Keratinocyte (primary cell): ENCODE data around the gene COL1A2. TPM values are rescaled to one million over a fixed set of nuclear protein-coding genes. Genes with fewer than 3 reads are reported as not detected.

Source experiments
- DNase-seq: peaks from one replicate; pipeline ENCODE4 v3.0.0-alpha.2; 2011; ENCODE audit warnings: low read depth, missing footprints, low spot score
- FAIRE-seq: peaks from 2 replicates; lab custom pipeline; 2011; peaks lifted over from hg19 to GRCh38; lab: Jason Lieb, UNC
- H2AFZ ChIP-seq: 2 replicates; pipeline ENCODE4 v1.6.0; 2012; ENCODE audit warnings: low read length, control low read depth, inconsistent platforms; ENCODE audit not compliant: control insufficient read depth
- H3K27ac ChIP-seq: 2 replicates; pipeline ENCODE4 v1.5.1; 2011; ENCODE audit warnings: low read length; ENCODE audit not compliant: control insufficient read depth, insufficient read depth
- H3K27me3 ChIP-seq: 3 replicates; pipeline ENCODE4 v1.6.0; 2011; ENCODE audit warnings: low read length; ENCODE audit not compliant: control insufficient read depth, insufficient read depth; ENCODE audit errors: extremely low read depth
- H3K36me3 ChIP-seq, 2 experiments: 2 replicates in 1 of 2; 3 replicates in 1 of 2; pipeline ENCODE4 v1.5.1; 2011; ENCODE audit warnings: low read length in 2 of 2, mild to moderate bottlenecking in 1 of 2; ENCODE audit not compliant: control insufficient read depth in 2 of 2, insufficient read depth in 2 of 2; ENCODE audit errors: extremely low read depth in 1 of 2
- H3K4me1 ChIP-seq: 3 replicates; pipeline ENCODE4 v1.5.1; 2011; ENCODE audit warnings: low read length; ENCODE audit not compliant: control insufficient read depth, insufficient read depth; ENCODE audit errors: extremely low read depth
- H3K4me2 ChIP-seq: 3 replicates; pipeline ENCODE4 v1.6.0; 2011; ENCODE audit warnings: low read depth, low read length; ENCODE audit not compliant: control insufficient read depth, insufficient read depth; ENCODE audit errors: extremely low read depth
- H3K4me3 ChIP-seq, 3 experiments: fragments of 200-600 bp in 1 of 3; sonication (generic) in 1 of 3; 2 replicates in 2 of 3; 3 replicates in 1 of 3; pipeline ENCODE4 v1.5.1; 2011 to 2016; ENCODE audit warnings: low read length in 3 of 3, mild to moderate bottlenecking in 3 of 3, control low read depth in 2 of 3, inconsistent platforms in 1 of 3, low read depth in 1 of 3, mixed read lengths in 1 of 3, mixed run types in 1 of 3, moderate library complexity in 1 of 3; ENCODE audit not compliant: control insufficient read depth in 2 of 3, insufficient read depth in 2 of 3; ENCODE audit errors: extremely low read depth in 1 of 3
- H3K79me2 ChIP-seq: 2 replicates; pipeline ENCODE4 v1.6.0; 2012; ENCODE audit warnings: low read length; ENCODE audit not compliant: control insufficient read depth, insufficient read depth
- H3K9ac ChIP-seq: 3 replicates; pipeline ENCODE4 v1.6.0; 2011; ENCODE audit warnings: low read length; ENCODE audit not compliant: control insufficient read depth, insufficient read depth; ENCODE audit errors: extremely low read depth
- H3K9me1 ChIP-seq: 3 replicates; pipeline ENCODE4 v1.6.0; 2011; ENCODE audit warnings: low read length; ENCODE audit not compliant: control insufficient read depth, insufficient read depth; ENCODE audit errors: extremely low read depth
- H3K9me3 ChIP-seq: 2 replicates; pipeline ENCODE4 v1.5.1; 2012; ENCODE audit warnings: low read depth, low read length; ENCODE audit not compliant: control insufficient read depth
- H4K20me1 ChIP-seq: 3 replicates; pipeline ENCODE4 v1.6.0; 2011; ENCODE audit warnings: low read length; ENCODE audit not compliant: control insufficient read depth, insufficient read depth; ENCODE audit errors: extremely low read depth
- EZH2 ChIP-seq: IDR thresholded peaks from one replicate; pipeline ENCODE4 v1.6.1; 2012; ENCODE audit warnings: inconsistent platforms, mild to moderate bottlenecking, low read length, moderate library complexity
- dilution Hi-C: fragments of 300-500 bp; cut with MboI; formaldehyde crosslinking; loops from one replicate; pipeline ENCODE4 v1.7.0; 2020; ENCODE audit warnings: low sequenced_read_pairs; ENCODE audit not compliant: extremely low pct_ligation_motif_present
- polyA plus RNA-seq, 5 experiments: library from polyadenylated mRNA; depleted of rRNA in 3 of 5; stranded (reverse) in 3 of 5; stranded (forward) in 1 of 5; unstranded in 1 of 5; fragments of >200 nt; gene quantifications; 1 replicate in 1 of 5; 2 replicates in 3 of 5; 3 replicates in 1 of 5; pipeline versions ENCODE4 v1.2.1 to v1.2.3, GENCODE V29; 2011 to 2012; ENCODE audit warnings: missing spikeins in 2 of 5, low read depth in 1 of 5, low replicate concordance in 1 of 5
- TF ChIP-seq, protein P1 (sequence below), 3 experiments: IDR thresholded peaks in 1 of 3; conservative IDR thresholded peaks in 1 of 3; optimal IDR thresholded peaks in 1 of 3; 2 replicates in 2 of 3; 3 replicates in 1 of 3; pipeline versions ENCODE3 to v1.5.1; 2011; ENCODE audit warnings: low read length in 3 of 3, mild to moderate bottlenecking in 3 of 3, moderate library complexity in 2 of 3, control low read depth in 1 of 3, inconsistent platforms in 1 of 3; ENCODE audit not compliant: insufficient read depth in 2 of 3; ENCODE audit errors: extremely low read depth in 1 of 3

The COL1A2 gene
- polyA plus RNA-seq, 1 donor (not counting 4 experiments of a cell fraction or from before 2014, with no cell fraction given) = 0.13 TPM

DNA sequence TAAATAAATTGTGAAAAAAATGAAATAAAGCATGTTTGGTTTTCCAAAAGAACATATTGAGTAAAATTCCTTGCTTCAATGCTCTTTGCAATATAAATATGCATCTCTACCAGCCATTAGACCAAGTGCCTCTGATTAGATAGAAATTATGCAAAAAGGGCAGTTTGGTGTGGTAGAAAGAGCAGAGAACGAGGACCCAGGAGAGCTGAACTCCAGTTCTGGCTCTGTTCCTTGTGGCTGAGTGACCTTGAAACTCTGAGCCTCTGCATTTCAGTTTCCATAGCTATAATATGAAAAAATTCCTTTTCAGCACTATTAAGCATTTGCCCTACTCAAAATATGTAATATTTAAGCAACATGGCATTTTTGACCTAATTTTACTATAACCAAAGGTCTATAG lies 36.5 kb downstream of the COL1A2 start:
- dilution Hi-C loops = loop anchor here (25.0 kb wide), 1 partner anchor 144 kb away; no protein-coding TSS in a partner anchor
- H4K20me1 ChIP-seq = no peaks in the 10 kb centered on the region
- no peak for TF ChIP-seq EZH2
- TF ChIP-seq, protein P1, sequence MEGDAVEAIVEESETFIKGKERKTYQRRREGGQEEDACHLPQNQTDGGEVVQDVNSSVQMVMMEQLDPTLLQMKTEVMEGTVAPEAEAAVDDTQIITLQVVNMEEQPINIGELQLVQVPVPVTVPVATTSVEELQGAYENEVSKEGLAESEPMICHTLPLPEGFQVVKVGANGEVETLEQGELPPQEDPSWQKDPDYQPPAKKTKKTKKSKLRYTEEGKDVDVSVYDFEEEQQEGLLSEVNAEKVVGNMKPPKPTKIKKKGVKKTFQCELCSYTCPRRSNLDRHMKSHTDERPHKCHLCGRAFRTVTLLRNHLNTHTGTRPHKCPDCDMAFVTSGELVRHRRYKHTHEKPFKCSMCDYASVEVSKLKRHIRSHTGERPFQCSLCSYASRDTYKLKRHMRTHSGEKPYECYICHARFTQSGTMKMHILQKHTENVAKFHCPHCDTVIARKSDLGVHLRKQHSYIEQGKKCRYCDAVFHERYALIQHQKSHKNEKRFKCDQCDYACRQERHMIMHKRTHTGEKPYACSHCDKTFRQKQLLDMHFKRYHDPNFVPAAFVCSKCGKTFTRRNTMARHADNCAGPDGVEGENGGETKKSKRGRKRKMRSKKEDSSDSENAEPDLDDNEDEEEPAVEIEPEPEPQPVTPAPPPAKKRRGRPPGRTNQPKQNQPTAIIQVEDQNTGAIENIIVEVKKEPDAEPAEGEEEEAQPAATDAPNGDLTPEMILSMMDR (optimal IDR thresholded peaks at IDR 0.05 in 1 of 3, IDR thresholded peaks at IDR 0.05 in 1 of 3, conservative IDR thresholded peaks at IDR 0.05 in 1 of 3; ENCODE audit: extremely low read depth in 1 of 3, insufficient read depth in 2 of 3, low read length in 3 of 3) = no peak

DNA sequence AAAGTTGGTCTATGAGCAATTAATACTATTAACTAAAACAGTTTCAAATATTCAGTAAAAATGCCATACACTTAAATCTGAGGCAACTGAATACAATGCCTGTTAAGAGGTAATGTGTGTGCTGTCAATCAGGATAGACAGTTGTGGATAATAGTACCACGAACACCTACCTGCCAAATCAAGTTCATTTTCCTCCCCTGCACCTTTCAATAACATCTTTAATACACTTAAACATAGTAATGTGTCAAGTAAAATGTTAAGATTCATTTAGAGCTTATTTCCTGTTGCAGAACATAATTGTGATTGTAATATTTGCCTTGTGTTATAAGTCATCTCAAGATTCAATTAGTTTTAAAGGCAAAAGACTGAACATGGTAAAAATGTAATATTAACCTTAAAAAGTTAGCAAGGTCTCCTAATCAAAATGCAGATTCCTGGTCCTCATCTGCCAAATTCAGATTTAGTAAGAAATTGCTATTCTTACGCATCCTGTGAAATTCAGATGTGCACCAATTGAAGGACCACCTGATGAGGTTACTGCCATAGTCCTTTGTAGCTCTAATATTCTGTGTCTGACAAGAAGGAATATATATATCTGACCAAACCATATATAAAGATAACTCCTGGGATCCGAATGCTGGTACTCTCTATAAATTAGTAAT lies 37.1 kb downstream of the COL1A2 start:
- Histone ChIP-seq H3K27me3 (no peaks in the 10 kb centered on the region), H3K4me2 (no peak overlapping the region), H4K20me1 (no peaks in the 10 kb centered on the region), H3K79me2 (no peaks in the 10 kb centered on the region), H3K4me3 (no peak overlapping the region), H3K9me1 (no peaks in the 10 kb centered on the region), H3K9me3 (no peaks in the 10 kb centered on the region), H3K27ac (no peak overlapping the region), H3K4me1 (no peaks in the 10 kb centered on the region), H3K9ac (no peak overlapping the region), H3K36me3 (no peaks in the 10 kb centered on the region), H2AFZ (no peak overlapping the region)
- dilution Hi-C loops = loop anchor here (25.0 kb wide), 1 partner anchor 144 kb away; no protein-coding TSS in a partner anchor
- DNase-seq (no peak), FAIRE-seq (no peak)
- no peak for TF ChIP-seq EZH2
- TF ChIP-seq, protein P1 (optimal IDR thresholded peaks at IDR 0.05 in 1 of 3, IDR thresholded peaks at IDR 0.05 in 1 of 3, conservative IDR thresholded peaks at IDR 0.05 in 1 of 3; ENCODE audit: extremely low read depth in 1 of 3, insufficient read depth in 2 of 3, low read length in 3 of 3) = no peak

More for the DNA sequence above, 36.5 kb downstream of the COL1A2 start:
- H3K4me1 ChIP-seq = no peaks in the 10 kb centered on the region
- no peaks in the 10 kb centered on the region for H3K79me2 ChIP-seq
- no peaks in the 10 kb centered on the region for H3K27me3 ChIP-seq
- no peak overlapping the region for H3K9ac ChIP-seq
- H3K9me1 ChIP-seq = no peaks in the 10 kb centered on the region
- H3K27ac ChIP-seq = no peak overlapping the region
- H3K9me3 ChIP-seq = no peaks in the 10 kb centered on the region
- no peaks in the 10 kb centered on the region for H3K36me3 ChIP-seq
- H2AFZ ChIP-seq = no peak overlapping the region
- FAIRE-seq (no peak), DNase-seq (no peak)
- no peak overlapping the region for H3K4me2 ChIP-seq
- no peak overlapping the region for H3K4me3 ChIP-seq
